ENCODE measurements around the gene ANKRD34A. TPM values are rescaled to one million over a fixed set of nuclear protein-coding genes. Genes with fewer than 3 reads are reported as not detected.

ANKRD34A gene
- total and polyA plus RNA-seq, 2 experiments from 2014 or later = 0.16 to 0.35 TPM

DNA sequence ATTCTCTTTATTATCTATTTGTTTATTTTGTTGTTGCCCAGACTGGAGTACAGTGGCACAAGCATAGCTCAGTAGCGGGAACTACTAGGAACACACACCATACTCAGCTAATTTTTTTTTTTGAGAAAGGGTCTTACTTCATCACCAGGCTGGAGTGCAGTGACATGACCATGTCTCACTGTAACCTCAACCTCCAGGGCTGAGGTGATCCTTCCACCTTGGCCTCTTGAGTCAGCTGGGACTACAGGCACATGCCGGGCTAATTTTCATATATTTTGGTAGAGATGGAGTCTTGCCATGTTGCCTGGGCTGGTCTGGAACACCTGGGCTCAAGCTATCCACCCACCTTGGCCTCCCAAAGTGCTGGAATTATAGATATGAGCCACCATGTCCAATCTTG is 37.3 kb upstream of the ANKRD34A start:
- no peaks in the 10 kb centered on the region for H4K20me1 ChIP-seq (replicated peaks; ENCODE audit: insufficient read depth)
- Mint-ChIP-seq H3K27ac (no peak overlapping the region), H3K27me3 (ENCODE audit: insufficient read depth, low read depth, poor library complexity) (peaks cover 12% of the 10 kb centered on the region), H3K36me3 (ENCODE audit: low read depth) (no peaks in the 10 kb centered on the region), H3K4me3 (no peak overlapping the region), H3K4me1 (peaks cover 26% of the 10 kb centered on the region), H3K9me3 (no peaks in the 10 kb centered on the region)
- H3K36me3 ChIP-seq (ENCODE audit: insufficient read depth) = no peaks in the 10 kb centered on the region
- H3K27me3 ChIP-seq (ENCODE audit: insufficient read depth) = no peaks in the 10 kb centered on the region
- no peaks in the 10 kb centered on the region for H3K9me2 ChIP-seq (ENCODE audit: insufficient read depth)
- no peak overlapping the region for H2AFZ ChIP-seq
- no peak overlapping the region for H3K27ac ChIP-seq (ENCODE audit: low read depth)
- no peak overlapping the region for H3K4me2 ChIP-seq
- H3K4me3 ChIP-seq = no peak overlapping the region
- TF ChIP-seq, protein P1, sequence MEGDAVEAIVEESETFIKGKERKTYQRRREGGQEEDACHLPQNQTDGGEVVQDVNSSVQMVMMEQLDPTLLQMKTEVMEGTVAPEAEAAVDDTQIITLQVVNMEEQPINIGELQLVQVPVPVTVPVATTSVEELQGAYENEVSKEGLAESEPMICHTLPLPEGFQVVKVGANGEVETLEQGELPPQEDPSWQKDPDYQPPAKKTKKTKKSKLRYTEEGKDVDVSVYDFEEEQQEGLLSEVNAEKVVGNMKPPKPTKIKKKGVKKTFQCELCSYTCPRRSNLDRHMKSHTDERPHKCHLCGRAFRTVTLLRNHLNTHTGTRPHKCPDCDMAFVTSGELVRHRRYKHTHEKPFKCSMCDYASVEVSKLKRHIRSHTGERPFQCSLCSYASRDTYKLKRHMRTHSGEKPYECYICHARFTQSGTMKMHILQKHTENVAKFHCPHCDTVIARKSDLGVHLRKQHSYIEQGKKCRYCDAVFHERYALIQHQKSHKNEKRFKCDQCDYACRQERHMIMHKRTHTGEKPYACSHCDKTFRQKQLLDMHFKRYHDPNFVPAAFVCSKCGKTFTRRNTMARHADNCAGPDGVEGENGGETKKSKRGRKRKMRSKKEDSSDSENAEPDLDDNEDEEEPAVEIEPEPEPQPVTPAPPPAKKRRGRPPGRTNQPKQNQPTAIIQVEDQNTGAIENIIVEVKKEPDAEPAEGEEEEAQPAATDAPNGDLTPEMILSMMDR (conservative IDR thresholded peaks at IDR 0.05; ENCODE audit: low read depth in 2 of 2) = no peak
- TF ChIP-seq, protein P2, sequence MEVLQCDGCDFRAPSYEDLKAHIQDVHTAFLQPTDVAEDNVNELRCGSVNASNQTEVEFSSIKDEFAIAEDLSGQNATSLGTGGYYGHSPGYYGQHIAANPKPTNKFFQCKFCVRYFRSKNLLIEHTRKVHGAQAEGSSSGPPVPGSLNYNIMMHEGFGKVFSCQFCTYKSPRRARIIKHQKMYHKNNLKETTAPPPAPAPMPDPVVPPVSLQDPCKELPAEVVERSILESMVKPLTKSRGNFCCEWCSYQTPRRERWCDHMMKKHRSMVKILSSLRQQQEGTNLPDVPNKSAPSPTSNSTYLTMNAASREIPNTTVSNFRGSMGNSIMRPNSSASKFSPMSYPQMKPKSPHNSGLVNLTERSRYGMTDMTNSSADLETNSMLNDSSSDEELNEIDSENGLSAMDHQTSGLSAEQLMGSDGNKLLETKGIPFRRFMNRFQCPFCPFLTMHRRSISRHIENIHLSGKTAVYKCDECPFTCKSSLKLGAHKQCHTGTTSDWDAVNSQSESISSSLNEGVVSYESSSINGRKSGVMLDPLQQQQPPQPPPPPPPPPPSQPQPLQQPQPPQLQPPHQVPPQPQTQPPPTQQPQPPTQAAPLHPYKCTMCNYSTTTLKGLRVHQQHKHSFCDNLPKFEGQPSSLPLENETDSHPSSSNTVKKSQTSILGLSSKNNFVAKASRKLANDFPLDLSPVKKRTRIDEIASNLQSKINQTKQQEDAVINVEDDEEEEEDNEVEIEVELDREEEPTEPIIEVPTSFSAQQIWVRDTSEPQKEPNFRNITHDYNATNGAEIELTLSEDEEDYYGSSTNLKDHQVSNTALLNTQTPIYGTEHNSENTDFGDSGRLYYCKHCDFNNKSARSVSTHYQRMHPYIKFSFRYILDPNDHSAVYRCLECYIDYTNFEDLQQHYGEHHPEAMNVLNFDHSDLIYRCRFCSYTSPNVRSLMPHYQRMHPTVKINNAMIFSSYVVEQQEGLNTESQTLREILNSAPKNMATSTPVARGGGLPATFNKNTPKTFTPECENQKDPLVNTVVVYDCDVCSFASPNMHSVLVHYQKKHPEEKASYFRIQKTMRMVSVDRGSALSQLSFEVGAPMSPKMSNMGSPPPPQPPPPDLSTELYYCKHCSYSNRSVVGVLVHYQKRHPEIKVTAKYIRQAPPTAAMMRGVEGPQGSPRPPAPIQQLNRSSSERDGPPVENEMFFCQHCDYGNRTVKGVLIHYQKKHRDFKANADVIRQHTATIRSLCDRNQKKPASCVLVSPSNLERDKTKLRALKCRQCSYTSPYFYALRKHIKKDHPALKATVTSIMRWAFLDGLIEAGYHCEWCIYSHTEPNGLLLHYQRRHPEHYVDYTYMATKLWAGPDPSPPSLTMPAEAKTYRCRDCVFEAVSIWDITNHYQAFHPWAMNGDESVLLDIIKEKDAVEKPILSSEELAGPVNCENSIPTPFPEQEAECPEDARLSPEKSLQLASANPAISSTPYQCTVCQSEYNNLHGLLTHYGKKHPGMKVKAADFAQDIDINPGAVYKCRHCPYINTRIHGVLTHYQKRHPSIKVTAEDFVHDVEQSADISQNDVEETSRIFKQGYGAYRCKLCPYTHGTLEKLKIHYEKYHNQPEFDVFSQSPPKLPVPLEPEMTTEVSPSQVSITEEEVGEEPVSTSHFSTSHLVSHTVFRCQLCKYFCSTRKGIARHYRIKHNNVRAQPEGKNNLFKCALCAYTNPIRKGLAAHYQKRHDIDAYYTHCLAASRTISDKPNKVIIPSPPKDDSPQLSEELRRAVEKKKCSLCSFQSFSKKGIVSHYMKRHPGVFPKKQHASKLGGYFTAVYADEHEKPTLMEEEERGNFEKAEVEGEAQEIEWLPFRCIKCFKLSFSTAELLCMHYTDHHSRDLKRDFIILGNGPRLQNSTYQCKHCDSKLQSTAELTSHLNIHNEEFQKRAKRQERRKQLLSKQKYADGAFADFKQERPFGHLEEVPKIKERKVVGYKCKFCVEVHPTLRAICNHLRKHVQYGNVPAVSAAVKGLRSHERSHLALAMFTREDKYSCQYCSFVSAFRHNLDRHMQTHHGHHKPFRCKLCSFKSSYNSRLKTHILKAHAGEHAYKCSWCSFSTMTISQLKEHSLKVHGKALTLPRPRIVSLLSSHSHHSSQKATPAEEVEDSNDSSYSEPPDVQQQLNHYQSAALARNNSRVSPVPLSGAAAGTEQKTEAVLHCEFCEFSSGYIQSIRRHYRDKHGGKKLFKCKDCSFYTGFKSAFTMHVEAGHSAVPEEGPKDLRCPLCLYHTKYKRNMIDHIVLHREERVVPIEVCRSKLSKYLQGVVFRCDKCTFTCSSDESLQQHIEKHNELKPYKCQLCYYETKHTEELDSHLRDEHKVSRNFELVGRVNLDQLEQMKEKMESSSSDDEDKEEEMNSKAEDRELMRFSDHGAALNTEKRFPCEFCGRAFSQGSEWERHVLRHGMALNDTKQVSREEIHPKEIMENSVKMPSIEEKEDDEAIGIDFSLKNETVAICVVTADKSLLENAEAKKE (CRISPR knock-in tag; IDR thresholded peaks at IDR 0.05) = no peak
- TF ChIP-seq STAT1 (IDR thresholded peaks at IDR 0.05; ENCODE audit: unreplicated experiment) (no peak), NANOG (IDR thresholded peaks at IDR 0.05; ENCODE audit: borderline replicate concordance) (no peak), EZH2 (IDR thresholded peaks at IDR 0.05; ENCODE audit: low read depth, unreplicated experiment) (no peak), CREB1 (CRISPR knock-in tag; IDR thresholded peaks at IDR 0.05; ENCODE audit: low read depth) (no peak)
- H3K79me2 ChIP-seq (replicated peaks; ENCODE audit: insufficient read depth) = no peaks in the 10 kb centered on the region
- ATAC-seq (no peak), DNase-seq (ENCODE audit: low spot score) (no peak)
- H3K4me1 ChIP-seq (ENCODE audit: insufficient read depth) = peaks cover 29% of the 10 kb centered on the region
- peaks cover 5% of the 10 kb centered on the region; the same call in 1 of the 2 replicates for H3F3A ChIP-seq (replicated peaks; ENCODE audit: low read depth)
